GM23338 (cell line): ENCODE results near the gene ACAT2. TPM values are rescaled to one million over a fixed set of nuclear protein-coding genes. Genes with fewer than 3 reads are reported as not detected.
"Not testable (repeated sequence)": the region's sequence is repeated elsewhere in the genome, so short reads cannot be mapped to it uniquely, and the experiment has no call there.

Experiments
- ATAC-seq: fragments of 200-7000 bp; cut with Tn5 transposase; 3 replicates; pipeline ENCODE4 v1.9.1; 2020
- DNase-seq: peaks from one replicate; pipeline ENCODE4 v3.0.0-alpha.2; 2015; ENCODE audit warnings: low spot score
- H2AFZ ChIP-seq: fragments of 200-600 bp; sonication (generic); 2 replicates; pipeline ENCODE4 v1.8.0; 2016; ENCODE audit warnings: antibody characterized with exemption, mild to moderate bottlenecking, moderate library complexity
- H3F3A ChIP-seq: fragments of 200-600 bp; sonication (generic); replicated peaks from 2 replicates; pipeline ENCODE4 v1.8.0; 2017; ENCODE audit warnings: antibody characterized with exemption, mixed run types, low read depth
- H3K27ac ChIP-seq: fragments of 200-600 bp; sonication (generic); 2 replicates; pipeline ENCODE4 v1.6.1; 2016; ENCODE audit warnings: low read depth
- H3K27me3 ChIP-seq: fragments of 200-600 bp; sonication (generic); 2 replicates; pipeline ENCODE4 v1.8.0; 2016; ENCODE audit warnings: mild to moderate bottlenecking, mixed run types, moderate library complexity; ENCODE audit not compliant: insufficient read depth
- H3K36me3 ChIP-seq: fragments of 200-600 bp; sonication (generic); 2 replicates; pipeline ENCODE4 v1.8.0; 2016; ENCODE audit warnings: mild to moderate bottlenecking; ENCODE audit not compliant: insufficient read depth
- H3K4me1 ChIP-seq: fragments of 200-600 bp; sonication (generic); 2 replicates; pipeline ENCODE4 v1.8.0; 2016; ENCODE audit warnings: mild to moderate bottlenecking, moderate library complexity; ENCODE audit not compliant: insufficient read depth
- H3K4me2 ChIP-seq: fragments of 200-600 bp; sonication (generic); 2 replicates; pipeline ENCODE4 v1.7.1; 2017; ENCODE audit warnings: mixed run types
- H3K4me3 ChIP-seq: fragments of 200-600 bp; sonication (generic); 2 replicates; pipeline ENCODE4 v1.6.1; 2016; ENCODE audit warnings: mixed run types
- H3K79me2 ChIP-seq: fragments of 200-600 bp; sonication (generic); replicated peaks from 2 replicates; pipeline ENCODE4 v1.8.0; 2017; ENCODE audit warnings: mild to moderate bottlenecking; ENCODE audit not compliant: insufficient read depth
- H3K9me2 ChIP-seq: fragments of 200-600 bp; sonication (generic); 2 replicates; pipeline ENCODE4 v1.8.0; 2017; ENCODE audit not compliant: insufficient read depth
- H4K20me1 ChIP-seq: fragments of 200-600 bp; sonication (generic); replicated peaks from 2 replicates; pipeline ENCODE4 v1.8.0; 2017; ENCODE audit warnings: mild to moderate bottlenecking; ENCODE audit not compliant: insufficient read depth
- H3K27ac Mint-ChIP-seq: 2 replicates; pipeline ENCODE4 v1.8.0; 2020; ENCODE audit warnings: inconsistent platforms, mild to moderate bottlenecking, moderate library complexity, mixed read lengths
- H3K27me3 Mint-ChIP-seq: 3 replicates; pipeline ENCODE4 v1.8.0; 2022; ENCODE audit warnings: low read depth, mild to moderate bottlenecking, moderate library complexity, mixed read lengths, inconsistent platforms; ENCODE audit not compliant: insufficient read depth, poor library complexity
- H3K36me3 Mint-ChIP-seq: 3 replicates; pipeline ENCODE4 v1.8.0; 2021; ENCODE audit warnings: low read depth, mild to moderate bottlenecking, inconsistent platforms, moderate library complexity, mixed read lengths
- H3K4me1 Mint-ChIP-seq: 3 replicates; pipeline ENCODE4 v1.8.0; 2020; ENCODE audit warnings: mild to moderate bottlenecking, inconsistent platforms, mixed read lengths
- H3K4me3 Mint-ChIP-seq: 3 replicates; pipeline ENCODE4 v1.8.0; 2021; ENCODE audit warnings: moderate library complexity, mild to moderate bottlenecking, inconsistent platforms, mixed read lengths
- H3K9me3 Mint-ChIP-seq: 3 replicates; pipeline ENCODE4 v1.8.0; 2020; ENCODE audit warnings: moderate library complexity, mild to moderate bottlenecking, inconsistent platforms, mixed read lengths
- CTCF ChIP-seq, 2 experiments: fragments of 200-600 bp in 1 of 2; sonication (generic) in 1 of 2; conservative IDR thresholded peaks; 2 replicates each; pipeline versions ENCODE4 v1.5.1 to v1.6.1; 2016 to 2017; ENCODE audit warnings: antibody characterized with exemption in 2 of 2, low read depth in 2 of 2, mild to moderate bottlenecking in 2 of 2, moderate library complexity in 1 of 2
- ETS1 ChIP-seq: IDR thresholded peaks from 2 replicates; pipeline ENCODE4 v1.6.1; 2016; ENCODE audit warnings: antibody characterized with exemption
- EZH2phosphoT487 ChIP-seq: fragments of 200-600 bp; sonication (generic); IDR thresholded peaks from one replicate; pipeline ENCODE4 v1.8.1; 2018; ENCODE audit warnings: antibody characterized with exemption; ENCODE audit not compliant: unreplicated experiment
- POLR2AphosphoS5 ChIP-seq: IDR thresholded peaks from 2 replicates; pipeline ENCODE4 v1.6.1; 2016; ENCODE audit warnings: antibody characterized with exemption, low read depth
- ZNF114 ChIP-seq: fragments of 250-450 bp; sonication (Bioruptor Pico); IDR thresholded peaks from 2 replicates; pipeline ENCODE4 v1.5.0; 2020; ENCODE audit warnings: mild to moderate bottlenecking, moderate library complexity
- polyA plus RNA-seq: library from polyadenylated mRNA; unstranded; fragments of >200 nt; fragmentation: Nextera tagmentation; extraction: Ambion mirVana; gene quantifications from 2 replicates; pipeline ENCODE4 v1.2.1, GENCODE V29; 2016
- total RNA-seq: library from RNA; depleted of rRNA; stranded (reverse); fragments of >200 nt; shearing (Covaris generic); gene quantifications from 2 replicates; pipeline ENCODE4 v1.2.3, GENCODE V29; 2014

ACAT2 gene
- total and polyA plus RNA-seq, 2 experiments from 2014 or later = 108 to 151 TPM

GRCh38 chr6:159813781-159814180 is 51.9 kb downstream of the ACAT2 start:
- H3K36me3 Mint-ChIP-seq = no peaks in the 10 kb centered on the region
- TF ChIP-seq CTCF (conservative IDR thresholded peaks at IDR 0.05; ENCODE audit: low read depth in 2 of 2) = no peak
- TF ChIP-seq ETS1 = no peak
- no peak overlapping the region for H3K4me3 Mint-ChIP-seq
- H3K36me3 ChIP-seq = no peaks in the 10 kb centered on the region
- H3F3A ChIP-seq = no peaks in the 10 kb centered on the region
- peak overlapping the region; percentile 3; the same call in 1 of the 2 replicates for H3K27ac Mint-ChIP-seq
- H3K4me2 ChIP-seq = no peak overlapping the region
- peaks cover 17% of the 10 kb centered on the region for H3K27me3 Mint-ChIP-seq
- DNase-seq (no peak), ATAC-seq (no peak)
- no peaks in the 10 kb centered on the region for H3K9me2 ChIP-seq
- H4K20me1 ChIP-seq = no peaks in the 10 kb centered on the region
- no peaks in the 10 kb centered on the region for H3K4me1 ChIP-seq
- H3K79me2 ChIP-seq = no peaks in the 10 kb centered on the region
- H2AFZ ChIP-seq = no peak overlapping the region
- H3K27me3 ChIP-seq = no peaks in the 10 kb centered on the region
- H3K9me3 Mint-ChIP-seq = no peaks in the 10 kb centered on the region
- no peak overlapping the region for H3K27ac ChIP-seq
- no peak overlapping the region for H3K4me3 ChIP-seq
- peaks cover 32% of the 10 kb centered on the region for H3K4me1 Mint-ChIP-seq

- Histone ChIP-seq H3K4me1 (no peaks in the 10 kb centered on the region), H3K36me3 (no peaks in the 10 kb centered on the region), H3K4me2 (no peak overlapping the region), H3K27me3 (no peaks in the 10 kb centered on the region), H3K27ac (no peak overlapping the region), H3K9me2 (no peaks in the 10 kb centered on the region), H3F3A (no peaks in the 10 kb centered on the region), H2AFZ (no peak overlapping the region), H3K79me2 (no peaks in the 10 kb centered on the region), H4K20me1 (no peaks in the 10 kb centered on the region), H3K4me3 (no peak overlapping the region)
- Mint-ChIP-seq H3K4me1 (peaks cover 41% of the 10 kb centered on the region), H3K27ac (no peak overlapping the region; the same call in 1 of the 2 replicates), H3K4me3 (no peak overlapping the region), H3K9me3 (no peaks in the 10 kb centered on the region), H3K27me3 (peaks cover 25% of the 10 kb centered on the region), H3K36me3 (no peaks in the 10 kb centered on the region; the same call in 2 of the 3 replicates)
- ATAC-seq = no peak
- no peak for DNase-seq
- TF ChIP-seq ETS1 (no peak), ZNF114 (CRISPR knock-in tag) (no peak), POLR2AphosphoS5 (no peak), EZH2phosphoT487 (no peak)
Measured at GRCh38 chr6:159815410-159815809, 53.6 kb downstream of the ACAT2 start.

GRCh38 chr6:159816775-159817174 is 54.9 kb downstream of the ACAT2 start:
- H3K27me3 ChIP-seq, ATAC-seq, H3K9me2 ChIP-seq, H3K9me3 Mint-ChIP-seq, H3K79me2 ChIP-seq, H3K4me3 Mint-ChIP-seq, H2AFZ ChIP-seq, H3K27ac ChIP-seq, H3K36me3 Mint-ChIP-seq, H3K4me3 ChIP-seq, H3F3A ChIP-seq, DNase-seq, H3K27ac Mint-ChIP-seq, H4K20me1 ChIP-seq, H3K36me3 ChIP-seq, H3K4me1 ChIP-seq, H3K4me2 ChIP-seq: not testable (repeated sequence)
- H3K4me1 Mint-ChIP-seq = peaks cover 37% of the 10 kb centered on the region
- H3K27me3 Mint-ChIP-seq = peaks cover 25% of the 10 kb centered on the region
